WERI-Rb-1 (cell line): ENCODE results near the gene DCC.

Experiments
- DNase-seq: peaks from one replicate; pipeline ENCODE4 v3.0.0-alpha.2; 2020
- H3K27ac ChIP-seq: fragments of 250-450 bp; sonication (Bioruptor Pico); 2 replicates; pipeline ENCODE4 v1.5.1; 2020; ENCODE audit warnings: mild to moderate bottlenecking, moderate library complexity
- H3K27me3 ChIP-seq: fragments of 250-450 bp; sonication (Bioruptor Pico); 2 replicates; pipeline ENCODE4 v1.5.1; 2021; ENCODE audit warnings: mild to moderate bottlenecking, low read depth, moderate library complexity; ENCODE audit not compliant: insufficient read depth, severe bottlenecking
- H3K36me3 ChIP-seq: fragments of 250-450 bp; sonication (Bioruptor Pico); 2 replicates; pipeline ENCODE4 v1.5.1; 2020; ENCODE audit warnings: mild to moderate bottlenecking, moderate library complexity
- H3K4me3 ChIP-seq: 2 replicates; pipeline ENCODE4 v1.5.1; 2011; ENCODE audit warnings: low read depth, mild to moderate bottlenecking, control low read depth, low read length
- H3K9me3 ChIP-seq: fragments of 250-450 bp; sonication (Bioruptor Pico); 2 replicates; pipeline ENCODE4 v1.5.1; 2021; ENCODE audit warnings: mild to moderate bottlenecking, moderate library complexity; ENCODE audit not compliant: severe bottlenecking
- CTCF ChIP-seq: IDR thresholded peaks from 2 replicates; pipeline ENCODE4 v1.5.1; 2011; ENCODE audit warnings: low read depth, mild to moderate bottlenecking, control low read depth, inconsistent platforms, low read length

DCC gene

GRCh38 chr18:52750995-52751394 lies 411.0 kb downstream of the DCC start:
- Histone ChIP-seq H3K27me3 (no peaks in the 10 kb centered on the region), H3K9me3 (no peaks in the 10 kb centered on the region), H3K36me3 (no peaks in the 10 kb centered on the region), H3K27ac (no peak overlapping the region), H3K4me3 (no peak overlapping the region)
- TF ChIP-seq CTCF, result no peak
- no peak for DNase-seq

- Histone ChIP-seq H3K27ac (no peak overlapping the region), H3K27me3 (no peaks in the 10 kb centered on the region), H3K4me3 (no peak overlapping the region), H3K36me3 (no peaks in the 10 kb centered on the region), H3K9me3 (no peaks in the 10 kb centered on the region)
- DNase-seq, result no peak
- TF ChIP-seq CTCF, result no peak
Observed at GRCh38 chr18:52764316-52764715, 424.3 kb downstream of the DCC start.

- Histone ChIP-seq H3K27ac (no peak overlapping the region), H3K36me3 (no peaks in the 10 kb centered on the region), H3K4me3 (no peak overlapping the region), H3K9me3 (no peaks in the 10 kb centered on the region), H3K27me3 (no peaks in the 10 kb centered on the region)
- no peak for DNase-seq
- no peak for TF ChIP-seq CTCF
Observed at GRCh38 chr18:52766002-52766545, 426.1 kb downstream of the DCC start.

GRCh38 chr18:52781113-52781512 lies 441.1 kb downstream of the DCC start:
- no peak for DNase-seq
- no peaks in the 10 kb centered on the region for H3K27me3 ChIP-seq

GRCh38 chr18:52791321-52791720 lies 451.3 kb downstream of the DCC start:
- Histone ChIP-seq H3K9me3 (peaks cover 8% of the 10 kb centered on the region), H3K27ac (no peak overlapping the region)

More at GRCh38 chr18:52781113-52781512, 441.1 kb downstream of the DCC start:
- H3K27ac ChIP-seq, result no peak overlapping the region
- H3K4me3 ChIP-seq, result no peak overlapping the region
- no peaks in the 10 kb centered on the region for H3K9me3 ChIP-seq
- H3K36me3 ChIP-seq, result no peaks in the 10 kb centered on the region
- TF ChIP-seq CTCF, result no peak

More at GRCh38 chr18:52791321-52791720, 451.3 kb downstream of the DCC start:
- no peak for DNase-seq
- Histone ChIP-seq H3K4me3 (no peak overlapping the region), H3K36me3 (no peaks in the 10 kb centered on the region), H3K27me3 (no peaks in the 10 kb centered on the region)
- TF ChIP-seq CTCF, result no peak
